ENCODE data around the gene CLCN7.

Gene CLCN7

DNA sequence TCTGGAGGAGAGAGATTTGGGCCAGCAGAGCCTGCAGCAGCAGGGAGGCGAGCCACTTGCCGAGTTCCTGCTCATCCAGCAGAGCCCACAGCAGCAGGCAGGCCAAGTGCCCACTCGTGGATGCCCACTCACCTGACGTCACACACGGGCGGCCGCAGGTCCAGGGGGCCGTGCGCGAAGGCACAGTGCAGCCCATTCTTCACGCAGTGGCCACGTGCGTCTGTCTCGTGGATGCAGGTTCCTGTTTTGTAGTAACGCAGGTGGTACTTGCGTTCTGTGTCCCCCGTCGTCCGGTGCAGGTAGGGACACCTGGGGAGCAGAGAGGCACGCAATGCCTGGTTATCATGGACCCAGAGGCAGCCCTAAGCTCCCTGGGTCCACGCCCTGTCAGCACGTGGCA, 71.8 kb downstream of the CLCN7 start:
- DNase-seq (ENCODE audit: low read depth in 3 of 3), result no peak

DNA sequence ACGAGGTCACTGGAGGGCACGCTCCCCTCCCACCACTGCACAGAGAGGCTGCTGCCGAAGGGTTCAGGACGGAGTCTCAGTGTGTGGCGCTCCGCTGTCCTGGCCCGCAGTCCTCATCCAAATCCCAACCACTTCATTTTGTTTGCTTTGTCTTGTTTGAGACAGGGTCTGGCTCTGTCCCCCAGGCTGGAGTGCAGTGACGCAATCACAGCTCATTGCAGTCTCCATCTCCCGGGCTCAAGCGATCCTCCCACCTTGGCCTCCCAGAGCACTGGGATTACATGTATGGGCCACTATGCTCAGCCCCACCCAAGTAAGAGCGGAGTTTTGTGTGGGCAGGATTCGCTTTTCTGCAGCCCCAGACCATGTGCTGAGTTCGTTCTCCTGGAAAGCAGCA, 73.1 kb downstream of the CLCN7 start:
- DNase-seq (ENCODE audit: low read depth in 3 of 3), result no peak

GRCh38 chr16:1401061-1401757, 73.6 kb downstream of the CLCN7 start:
- no peak for DNase-seq (ENCODE audit: low read depth in 3 of 3)

DNA sequence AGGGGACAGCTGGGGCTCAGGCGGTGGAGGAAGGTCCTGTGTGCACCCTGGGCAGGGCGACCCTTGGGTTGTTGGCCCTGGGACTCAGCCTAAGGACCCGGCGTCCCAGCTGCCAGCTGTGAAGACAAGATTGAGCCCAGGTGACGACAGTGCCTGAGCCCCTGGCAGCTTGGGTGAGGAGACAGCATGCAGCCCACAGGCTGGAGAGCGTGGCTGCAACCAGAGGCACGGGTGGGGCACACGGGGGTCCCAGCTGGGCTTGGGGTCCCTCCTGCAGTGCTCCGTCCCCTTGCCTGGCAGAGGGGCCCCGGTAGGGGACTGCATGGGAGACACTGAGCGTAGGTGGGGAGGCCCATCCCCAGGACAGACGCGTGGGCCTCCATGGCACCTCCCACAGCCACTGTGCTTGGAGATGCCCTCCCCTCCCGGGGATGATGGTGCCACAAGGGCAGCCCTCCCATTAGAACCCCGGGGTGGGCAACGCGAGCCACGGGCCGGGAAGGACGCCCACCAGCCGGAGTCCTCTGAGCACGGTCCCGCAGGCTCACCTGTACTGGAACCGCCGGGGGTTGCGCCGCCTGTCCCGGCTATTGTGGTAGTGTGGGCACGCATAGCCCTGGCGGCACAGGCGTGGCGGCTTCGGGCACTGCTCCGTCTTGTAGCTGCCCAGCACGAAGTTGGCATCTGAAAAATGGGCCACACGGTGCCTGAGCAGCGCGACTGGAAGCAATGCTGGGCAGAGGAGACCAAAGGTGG, 75.8 kb downstream of the CLCN7 start:
- DNase-seq (ENCODE audit: low read depth in 3 of 3), result no peak

- DNase-seq (ENCODE audit: low read depth in 3 of 3), result no peak
Measured at GRCh38 chr16:1398351-1398750, 76.5 kb downstream of the CLCN7 start.

DNA sequence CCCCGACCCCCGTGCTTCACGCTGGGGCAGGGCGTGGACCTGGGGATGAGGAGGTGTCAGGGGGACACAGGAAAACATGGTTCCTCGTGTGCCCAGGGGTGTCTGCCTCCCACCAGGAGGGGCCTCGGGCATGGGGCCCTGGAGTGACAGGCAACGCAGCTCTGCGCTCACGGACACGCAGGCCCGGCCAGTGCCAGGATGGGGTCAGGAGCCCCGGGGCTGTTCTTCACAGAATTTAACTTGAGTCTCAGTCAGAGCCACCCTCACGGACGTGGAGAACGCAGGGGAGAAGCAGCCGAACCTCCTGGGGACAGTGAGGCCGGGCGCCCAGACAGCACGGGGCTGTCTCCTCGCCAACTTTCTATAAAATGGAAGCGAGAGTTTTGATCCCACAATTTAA, 77.0 kb downstream of the CLCN7 start:
- no peak for DNase-seq (ENCODE audit: low read depth in 3 of 3)

DNA sequence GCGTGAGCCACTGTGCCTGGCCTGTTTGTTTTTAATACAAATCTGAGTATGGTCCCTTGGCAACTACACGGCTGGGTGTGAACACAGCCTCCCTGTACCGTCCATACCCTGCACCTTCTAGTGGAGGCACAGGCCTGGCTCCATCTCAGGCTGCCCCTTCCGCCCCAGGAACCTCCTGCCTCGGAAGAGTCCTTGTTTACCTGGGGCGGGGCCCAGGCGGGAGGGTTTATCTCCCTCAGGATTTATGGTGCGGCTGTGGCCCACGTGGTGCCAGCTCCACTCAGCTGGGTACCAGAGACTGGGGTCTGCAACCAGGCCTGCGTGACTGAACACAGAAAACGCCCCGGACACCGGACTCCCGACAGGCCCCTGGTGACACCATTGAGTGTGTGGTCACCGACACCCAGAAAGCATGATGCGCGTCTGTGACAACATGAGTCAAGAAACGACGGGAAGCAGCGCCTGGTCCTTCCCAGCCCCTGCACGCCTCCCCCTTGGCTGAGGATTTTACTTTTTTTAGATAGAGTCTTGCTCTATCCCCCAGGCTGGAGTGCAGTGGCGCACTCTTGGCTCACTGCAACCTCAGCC, 79.3 kb downstream of the CLCN7 start:
- no peak for DNase-seq (ENCODE audit: low read depth in 3 of 3)

All from stimulated activated CD4-positive, alpha-beta T cell treated with anti-CD3 and anti-CD28 coated beads, TNF-alpha, amount 100 ng/mL, for 48 hours (primary cell).